NAMALWA (cell line): ENCODE data around the gene PLA2G10.
"Not testable (repeated sequence)": the region's sequence is repeated elsewhere in the genome, so short reads cannot be mapped to it uniquely, and the experiment has no call there.

Experiments used
- DNase-seq: peaks from one replicate; pipeline ENCODE4 v3.0.0-alpha.2; 2015; ENCODE audit warnings: low spot score

The PLA2G10 gene

GRCh38 chr16:14667347-14668266 is 26.5 kb downstream of the PLA2G10 start:
- DNase-seq: no peak

- peak; percentile 82 for DNase-seq
These were observed 36.0 kb downstream of the PLA2G10 start for GRCh38 chr16:14658063-14658462.

GRCh38 chr16:14652726-14653125 is 41.4 kb downstream of the PLA2G10 start:
- DNase-seq: no peak

GRCh38 chr16:14650629-14651028 is 43.5 kb downstream of the PLA2G10 start:
- no peak for DNase-seq

GRCh38 chr16:14649816-14650215 is 44.3 kb downstream of the PLA2G10 start:
- DNase-seq: no peak

GRCh38 chr16:14641926-14642325 is 52.2 kb downstream of the PLA2G10 start:
- no peak for DNase-seq

GRCh38 chr16:14641206-14641605 is 52.9 kb downstream of the PLA2G10 start:
- DNase-seq: no peak

GRCh38 chr16:14640538-14640937 is 53.6 kb downstream of the PLA2G10 start:
- no peak for DNase-seq

- not testable (repeated sequence) for DNase-seq
These were observed 57.2 kb downstream of the PLA2G10 start for GRCh38 chr16:14636951-14637240.

- not testable (repeated sequence) for DNase-seq
These were observed 57.7 kb downstream of the PLA2G10 start for GRCh38 chr16:14636179-14636950.

GRCh38 chr16:14635395-14636165 is 58.5 kb downstream of the PLA2G10 start:
- no peak for DNase-seq

GRCh38 chr16:14634389-14634725 is 59.8 kb downstream of the PLA2G10 start:
- DNase-seq: no peak

GRCh38 chr16:14632693-14633569 is 61.2 kb downstream of the PLA2G10 start, which contains the start of gene BFAR:
TSS of gene BFAR (plus strand) at chr16:14632951. CDS start at chr16:14644347, 11,396 bp downstream.
- DNase-seq: peak; percentile 98

- not testable (repeated sequence) for DNase-seq
These were observed 63.3 kb downstream of the PLA2G10 start for GRCh38 chr16:14630620-14631330.

- peak; percentile 98 for DNase-seq
These were observed 64.0 kb downstream of the PLA2G10 start, which contains the start of gene PARN for GRCh38 chr16:14629919-14630619. TSS of gene PARN (minus strand) at chr16:14630260. CDS start at chr16:14630125, 135 bp downstream.

- no peak for DNase-seq
These were observed 64.5 kb downstream of the PLA2G10 start for GRCh38 chr16:14629612-14629918.

- DNase-seq: peak; percentile 37
These were observed 65.1 kb downstream of the PLA2G10 start for GRCh38 chr16:14628806-14629611.

GRCh38 chr16:14627078-14627477 is 67.0 kb downstream of the PLA2G10 start:
- no peak for DNase-seq
